22Rv1 (cell line): ENCODE measurements around the gene RBM7.

Source experiments
- ZFX ChIP-seq: fragments of 450-650 bp; IDR thresholded peaks from 2 replicates; pipeline ENCODE4 v1.6.1; 2017; ENCODE audit warnings: antibody characterized with exemption, borderline replicate concordance
- TF ChIP-seq, protein P1 (sequence below): fragments of 450-650 bp; IDR thresholded peaks from 2 replicates; pipeline ENCODE4 v1.5.1; 2017; ENCODE audit warnings: mild to moderate bottlenecking

GRCh38 chr11:114401311-114401710 lies 845 bp downstream of the RBM7 start:
- TF ChIP-seq, protein P1, sequence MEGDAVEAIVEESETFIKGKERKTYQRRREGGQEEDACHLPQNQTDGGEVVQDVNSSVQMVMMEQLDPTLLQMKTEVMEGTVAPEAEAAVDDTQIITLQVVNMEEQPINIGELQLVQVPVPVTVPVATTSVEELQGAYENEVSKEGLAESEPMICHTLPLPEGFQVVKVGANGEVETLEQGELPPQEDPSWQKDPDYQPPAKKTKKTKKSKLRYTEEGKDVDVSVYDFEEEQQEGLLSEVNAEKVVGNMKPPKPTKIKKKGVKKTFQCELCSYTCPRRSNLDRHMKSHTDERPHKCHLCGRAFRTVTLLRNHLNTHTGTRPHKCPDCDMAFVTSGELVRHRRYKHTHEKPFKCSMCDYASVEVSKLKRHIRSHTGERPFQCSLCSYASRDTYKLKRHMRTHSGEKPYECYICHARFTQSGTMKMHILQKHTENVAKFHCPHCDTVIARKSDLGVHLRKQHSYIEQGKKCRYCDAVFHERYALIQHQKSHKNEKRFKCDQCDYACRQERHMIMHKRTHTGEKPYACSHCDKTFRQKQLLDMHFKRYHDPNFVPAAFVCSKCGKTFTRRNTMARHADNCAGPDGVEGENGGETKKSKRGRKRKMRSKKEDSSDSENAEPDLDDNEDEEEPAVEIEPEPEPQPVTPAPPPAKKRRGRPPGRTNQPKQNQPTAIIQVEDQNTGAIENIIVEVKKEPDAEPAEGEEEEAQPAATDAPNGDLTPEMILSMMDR: no peak
- TF ChIP-seq ZFX: no peak
